ENCODE measurements around the gene OR5AU1. TPM values are rescaled to one million over a fixed set of nuclear protein-coding genes. Genes with fewer than 3 reads are reported as not detected.
"Not testable (repeated sequence)": the region's sequence is repeated elsewhere in the genome, so short reads cannot be mapped to it uniquely, and the experiment has no call there.

Gene OR5AU1
- polyA plus RNA-seq, 2 of the 4 experiments (the other 2 are of a cell fraction): not detected

GRCh38 chr14:21160061-21160610 is 4.3 kb upstream of the OR5AU1 start:
- Histone ChIP-seq H3K9me3 (no peaks in the 10 kb centered on the region), H3K27ac (no peak overlapping the region), H3K4me2 (no peak overlapping the region), H3K4me3 (no peak overlapping the region), H3K4me1 (no peaks in the 10 kb centered on the region)
- ATAC-seq (no peak), FAIRE-seq (no peak), DNase-seq (ENCODE audit: low read depth in 1 of 2, low spot score in 1 of 2) (no peak)
- ChIA-PET POLR2A (no interaction called here), CTCF (interaction anchor here (1.3 kb wide), 1 partner anchor 68 kb away, joined by 4 read pairs; no protein-coding TSS in a partner anchor)
- 24% methylated on average over 4 of the region's 4 CpGs for WGBS (ENCODE audit: missing lambda C conversion rate)
- no peak for TF ChIP-seq RNF2 (IDR thresholded peaks at IDR 0.05; ENCODE audit: borderline replicate concordance, low read depth)
- TF ChIP-seq MAZ (IDR thresholded peaks at IDR 0.05; ENCODE audit: borderline replicate concordance, low read depth, low read length): no peak
- TF ChIP-seq, protein P1, sequence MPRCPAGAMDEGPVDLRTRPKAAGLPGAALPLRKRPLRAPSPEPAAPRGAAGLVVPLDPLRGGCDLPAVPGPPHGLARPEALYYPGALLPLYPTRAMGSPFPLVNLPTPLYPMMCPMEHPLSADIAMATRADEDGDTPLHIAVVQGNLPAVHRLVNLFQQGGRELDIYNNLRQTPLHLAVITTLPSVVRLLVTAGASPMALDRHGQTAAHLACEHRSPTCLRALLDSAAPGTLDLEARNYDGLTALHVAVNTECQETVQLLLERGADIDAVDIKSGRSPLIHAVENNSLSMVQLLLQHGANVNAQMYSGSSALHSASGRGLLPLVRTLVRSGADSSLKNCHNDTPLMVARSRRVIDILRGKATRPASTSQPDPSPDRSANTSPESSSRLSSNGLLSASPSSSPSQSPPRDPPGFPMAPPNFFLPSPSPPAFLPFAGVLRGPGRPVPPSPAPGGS (IDR thresholded peaks at IDR 0.05): no peak
- TF ChIP-seq REST (IDR thresholded peaks at IDR 0.05): no peak
- TF ChIP-seq SMC3 (IDR thresholded peaks at IDR 0.05): no peak
- TF ChIP-seq MAFK (IDR thresholded peaks at IDR 0.05; ENCODE audit: partially characterized antibody): no peak
- TF ChIP-seq HEYL (CRISPR knock-in tag; IDR thresholded peaks at IDR 0.05): no peak
- TF ChIP-seq SREBF2 (IDR thresholded peaks at IDR 0.05): no peak
- TF ChIP-seq NPAS2 (CRISPR knock-in tag; IDR thresholded peaks at IDR 0.05; ENCODE audit: borderline replicate concordance): no peak
- no peak for TF ChIP-seq EP300 (IDR thresholded peaks at IDR 0.05)
- TF ChIP-seq, protein P2, sequence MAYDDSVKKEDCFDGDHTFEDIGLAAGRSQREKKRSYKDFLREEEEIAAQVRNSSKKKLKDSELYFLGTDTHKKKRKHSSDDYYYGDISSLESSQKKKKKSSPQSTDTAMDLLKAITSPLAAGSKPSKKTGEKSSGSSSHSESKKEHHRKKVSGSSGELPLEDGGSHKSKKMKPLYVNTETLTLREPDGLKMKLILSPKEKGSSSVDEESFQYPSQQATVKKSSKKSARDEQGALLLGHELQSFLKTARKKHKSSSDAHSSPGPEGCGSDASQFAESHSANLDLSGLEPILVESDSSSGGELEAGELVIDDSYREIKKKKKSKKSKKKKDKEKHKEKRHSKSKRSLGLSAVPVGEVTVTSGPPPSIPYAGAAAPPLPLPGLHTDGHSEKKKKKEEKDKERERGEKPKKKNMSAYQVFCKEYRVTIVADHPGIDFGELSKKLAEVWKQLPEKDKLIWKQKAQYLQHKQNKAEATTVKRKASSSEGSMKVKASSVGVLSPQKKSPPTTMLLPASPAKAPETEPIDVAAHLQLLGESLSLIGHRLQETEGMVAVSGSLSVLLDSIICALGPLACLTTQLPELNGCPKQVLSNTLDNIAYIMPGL (CRISPR knock-in tag; IDR thresholded peaks at IDR 0.05; ENCODE audit: borderline replicate concordance): no peak
- TF ChIP-seq, protein P3, sequence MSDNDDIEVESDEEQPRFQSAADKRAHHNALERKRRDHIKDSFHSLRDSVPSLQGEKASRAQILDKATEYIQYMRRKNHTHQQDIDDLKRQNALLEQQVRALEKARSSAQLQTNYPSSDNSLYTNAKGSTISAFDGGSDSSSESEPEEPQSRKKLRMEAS (IDR thresholded peaks at IDR 0.05): no peak
- TF ChIP-seq HOXB5 (CRISPR knock-in tag; IDR thresholded peaks at IDR 0.05): no peak
- TF ChIP-seq NR3C1 (IDR thresholded peaks at IDR 0.05): no peak
- no peak for TF ChIP-seq FOXS1 (CRISPR knock-in tag; IDR thresholded peaks at IDR 0.05)
- no peak for TF ChIP-seq PHF8 (IDR thresholded peaks at IDR 0.05; ENCODE audit: borderline replicate concordance, low read depth)
- no peak for TF ChIP-seq ZNF302 (CRISPR knock-in tag; IDR thresholded peaks at IDR 0.05)
- no peak for TF ChIP-seq ZC3H11A (IDR thresholded peaks at IDR 0.05)
- TF ChIP-seq CTCF (IDR thresholded peaks at IDR 0.05): no peak

GRCh38 chr14:21158175-21158574 is 2.3 kb upstream of the OR5AU1 start:
- 0% methylated on average over 1 of the region's 1 CpG for WGBS (ENCODE audit: missing lambda C conversion rate)
- H3K4me1 ChIP-seq; DNase-seq (ENCODE audit: low read depth in 1 of 2, low spot score in 1 of 2); ATAC-seq; H3K4me2 ChIP-seq; H3K9me3 ChIP-seq; H3K4me3 ChIP-seq; H3K27ac ChIP-seq; FAIRE-seq; POLR2A ChIA-PET: not testable (repeated sequence)
- CTCF ChIA-PET: interaction anchor here (0.8 to 1.5 kb wide), 2 partner anchors 140 to 187 kb away, joined by 3 read pairs; no protein-coding TSS in a partner anchor
